ENCODE measurements around the gene GSE1.

Gene GSE1

GRCh38 chr16:85616607-85617321 is 3.6 kb downstream of the GSE1 start:
- no peak for DNase-seq (ENCODE audit: low read depth in 1 of 2, low spot score in 1 of 2)

- DNase-seq (ENCODE audit: low read depth in 1 of 2, low spot score in 1 of 2) = no peak
Observed at GRCh38 chr16:85617948-85618347, 4.8 kb downstream of the GSE1 start.

- no peak for DNase-seq (ENCODE audit: low read depth in 1 of 2, low spot score in 1 of 2)
Observed at GRCh38 chr16:85618521-85618920, 5.4 kb downstream of the GSE1 start.

GRCh38 chr16:85619101-85619891 is 6.2 kb downstream of the GSE1 start:
- no peak for DNase-seq (ENCODE audit: low read depth in 1 of 2, low spot score in 1 of 2)

- no peak for DNase-seq (ENCODE audit: low read depth in 1 of 2, low spot score in 1 of 2)
Observed at GRCh38 chr16:85620374-85620773, 7.3 kb downstream of the GSE1 start.

- no peak for DNase-seq (ENCODE audit: low read depth in 1 of 2, low spot score in 1 of 2)
Observed at GRCh38 chr16:85621698-85622428, 8.7 kb downstream of the GSE1 start.

- no peak for DNase-seq (ENCODE audit: low read depth in 1 of 2, low spot score in 1 of 2)
Observed at GRCh38 chr16:85622683-85623082, 9.6 kb downstream of the GSE1 start.

GRCh38 chr16:85623250-85623649 is 10.1 kb downstream of the GSE1 start:
- no peak for DNase-seq (ENCODE audit: low read depth in 1 of 2, low spot score in 1 of 2)

- no peak for DNase-seq (ENCODE audit: low read depth in 1 of 2, low spot score in 1 of 2)
Observed at GRCh38 chr16:85623997-85624601, 11.0 kb downstream of the GSE1 start.

- no peak for DNase-seq (ENCODE audit: low read depth in 1 of 2, low spot score in 1 of 2)
Observed at GRCh38 chr16:85624646-85625045, 11.5 kb downstream of the GSE1 start.

GRCh38 chr16:85625053-85625452 is 11.9 kb downstream of the GSE1 start:
- no peak for DNase-seq (ENCODE audit: low read depth in 1 of 2, low spot score in 1 of 2)

- DNase-seq (ENCODE audit: low read depth in 1 of 2, low spot score in 1 of 2) = no peak
Observed at GRCh38 chr16:85625485-85626117, 12.5 kb downstream of the GSE1 start.

- DNase-seq (ENCODE audit: low read depth in 1 of 2, low spot score in 1 of 2) = no peak
Observed at GRCh38 chr16:85626191-85626981, 13.3 kb downstream of the GSE1 start.

GRCh38 chr16:85627089-85627488 is 14.0 kb downstream of the GSE1 start:
- no peak for DNase-seq (ENCODE audit: low read depth in 1 of 2, low spot score in 1 of 2)

GRCh38 chr16:85627526-85628264 is 14.6 kb downstream of the GSE1 start:
- no peak for DNase-seq (ENCODE audit: low read depth in 1 of 2, low spot score in 1 of 2)

- no peak for DNase-seq (ENCODE audit: low read depth in 1 of 2, low spot score in 1 of 2)
Observed at GRCh38 chr16:85628265-85628556, 15.1 kb downstream of the GSE1 start.

- DNase-seq (ENCODE audit: low read depth in 1 of 2, low spot score in 1 of 2) = no peak
Observed at GRCh38 chr16:85628645-85629044, 15.5 kb downstream of the GSE1 start.

- no peak for DNase-seq (ENCODE audit: low read depth in 1 of 2, low spot score in 1 of 2)
Observed at GRCh38 chr16:85629326-85629725, 16.2 kb downstream of the GSE1 start.

- no peak for DNase-seq (ENCODE audit: low read depth in 1 of 2, low spot score in 1 of 2)
Observed at GRCh38 chr16:85629853-85630252, 16.7 kb downstream of the GSE1 start.

GRCh38 chr16:85631230-85631629 is 18.1 kb downstream of the GSE1 start:
- no peak for DNase-seq (ENCODE audit: low read depth in 1 of 2, low spot score in 1 of 2)

Data from activated CD4-positive, alpha-beta T cell treated with anti-CD3 and anti-CD28 coated beads, Interleukin-2, amount 50 U/mL, for 24 hours (primary cell).